Heart left ventricle (tissue), 16 donors: ENCODE data around the gene RALB. TPM values are rescaled to one million over a fixed set of nuclear protein-coding genes. Genes with fewer than 3 reads are reported as not detected.

ENCODE experiments used
- ATAC-seq, 4 donors: fragments of 200-7000 bp; cut with Tn5 transposase; one replicate each; pipeline ENCODE4 v1.9.1; 2020 to 2022; ENCODE audit warnings: moderate library complexity in 4 of 4, mild to moderate bottlenecking in 3 of 4, moderate number of reproducible peaks in 1 of 4
- DNase-seq, 5 donors: peaks; one replicate each; pipeline ENCODE4 v3.0.0-alpha.2; 2020
- H3K27ac ChIP-seq, 12 donors: fragments of 200-600 bp; sonication (generic) in 4 of 12; one replicate each; pipeline versions ENCODE4 v1.5.0 to v1.8.0; 2016 to 2022; ENCODE audit warnings: mild to moderate bottlenecking in 2 of 12
- H3K27me3 ChIP-seq, 9 donors: fragments of 200-600 bp; sonication (generic) in 2 of 9; one replicate each; pipeline versions ENCODE4 v1.5.1 to v1.8.0; 2016 to 2022; ENCODE audit warnings: mild to moderate bottlenecking in 3 of 9
- H3K36me3 ChIP-seq, 9 donors: fragments of 200-600 bp; sonication (generic) in 2 of 9; one replicate each; pipeline versions ENCODE4 v1.5.0 to v1.8.0; 2018 to 2022; ENCODE audit warnings: mild to moderate bottlenecking in 2 of 9
- H3K4me1 ChIP-seq, 12 donors: fragments of 200-600 bp; sonication (generic) in 4 of 12; one replicate each; pipeline versions ENCODE4 v1.5.0 to v1.8.0; 2016 to 2022; ENCODE audit warnings: mild to moderate bottlenecking in 3 of 12
- H3K4me3 ChIP-seq, 12 donors: fragments of 200-600 bp; sonication (generic) in 4 of 12; one replicate each; pipeline versions ENCODE4 v1.5.0 to v1.8.0; 2017 to 2022; ENCODE audit warnings: mild to moderate bottlenecking in 9 of 12, moderate library complexity in 4 of 12
- H3K9me3 ChIP-seq, 12 donors: fragments of 200-600 bp; sonication (generic) in 4 of 12; one replicate each; pipeline versions ENCODE4 v1.5.0 to v1.8.0; 2016 to 2022; ENCODE audit warnings: mild to moderate bottlenecking in 1 of 12
- CTCF ChIP-seq, 12 donors: fragments of 200-600 bp; sonication (generic) in 4 of 12; IDR thresholded peaks; one replicate each; pipeline versions ENCODE4 v1.5.0 to v1.8.0; 2018 to 2022; ENCODE audit warnings: antibody characterized with exemption in 12 of 12, mild to moderate bottlenecking in 5 of 12
- POLR2A ChIP-seq, 2 donors: fragments of 450-650 bp; IDR thresholded peaks; one replicate each; pipeline ENCODE4 v1.6.1; 2017; ENCODE audit warnings: antibody characterized with exemption in 2 of 2, mild to moderate bottlenecking in 2 of 2, moderate library complexity in 2 of 2
- WGBS, 4 donors: extraction: QIAGEN DNeasy Blood & Tissue Kit in 2 of 4; methylation state at CpG; one replicate each; pipeline versions ENCODE4 v1.1.5 to v1.1.7; 2013 to 2018; 5-methylcytosine and 5-hydroxymethylcytosine counted together
- intact Hi-C, 10 donors: fragments of 100-400 bp; cut with DNase I; formaldehyde crosslinking; loops; one replicate each; pipeline versions ENCODE4 v1.11.1 to v1.14.2; 2022
- polyA plus RNA-seq, 2 donors: library from polyadenylated mRNA; stranded (reverse); fragments of 200-250 nt; gene quantifications; one replicate each; pipeline ENCODE4 v1.2.3, GENCODE V29; 2013
- total RNA-seq, 9 donors: library from RNA; depleted of rRNA in 2 of 9; stranded (reverse); fragments of >200 nt in 2 of 9; fragmentation: NEBNext Ultra II Directional in 3 of 9; extraction: Animal tissue kit (Norgen Biotek cat#: 25700) in 3 of 9; gene quantifications; one replicate each; pipeline versions ENCODE4 v1.1.0 to v1.2.4, GENCODE V29; 2016 to 2023
- donor health status: ischemic (EF 13 %, LVEDD 7.1; RV severe dilation, severe dysfunction).
- donor health status: healthy with polysubstance abuse.
- donor health status: DM: no; HTN: yes; CAD: no.
- donor health status: DM: no; HTN: no; CAD: no.
- donor health status: ischemic (EF 25% LVEDD 6.9; RV normal size, moderate dysfunction).
- donor health status: ischemic (EF 25% LVEDD 5.7; RV mildly dilated, moderate dysfunction).
- donor health status: healthy.
- donor health status: DM: yes; HTN: yes; CAD: no.
- donor health status: ischemic (EF 35%, LVEDD 5.7; RV mildly dilated, moderate dysfunction).
- donor health status: nonischemic (EF 11% LVEDD 7.7; RV severe dilation, severe dysfunction).
- donor health status: DM: yes; HTN: yes; CAD: no.
- donor health status: PGD.
- donor health status: ischemic (EF 29% LVEDD 5.4; RV normal size, mild dysfunction).
- donor health status: nonischemic (EF 23%, LVEDD 6.1; RV moderate dilation, normal function).

The RALB gene
- total and polyA plus RNA-seq, 11 donors: 30.5 to 111 (median 45.1) TPM

- 86 to 91% (median 89%) methylated on average over 6 of the region's 6 CpGs for WGBS, 4 donors
- DNase-seq (no peak), ATAC-seq (no peak)
- intact Hi-C loops: no loop called here
- Histone ChIP-seq H3K4me1 (peaks cover 0 to 41% (median 14%) of the 10 kb centered on the region in 12 donors), H3K9me3 (no peaks in the 10 kb centered on the region), H3K27ac (no peak overlapping the region), H3K27me3 (peaks cover 0 to 4% (median 0%) of the 10 kb centered on the region in 9 donors), H3K36me3 (no peaks in the 10 kb centered on the region), H3K4me3 (no peak overlapping the region)
- TF ChIP-seq CTCF (IDR thresholded peaks at IDR 0.05) (no peak), POLR2A (IDR thresholded peaks at IDR 0.05) (no peak)
Observed at GRCh38 chr2:120235681-120236080, 17.0 kb upstream of the RALB start.

GRCh38 chr2:120236316-120236715 lies 16.3 kb upstream of the RALB start:
- no peak overlapping the region for H3K4me3 ChIP-seq
- H3K4me1 ChIP-seq: peaks cover 0 to 41% (median 15%) of the 10 kb centered on the region in 12 donors
- intact Hi-C loops: no loop called here
- no peak for DNase-seq
- no peak for ATAC-seq
- no peaks in the 10 kb centered on the region for H3K9me3 ChIP-seq
- TF ChIP-seq POLR2A (IDR thresholded peaks at IDR 0.05): no peak
- TF ChIP-seq CTCF (IDR thresholded peaks at IDR 0.05): no peak
- H3K27me3 ChIP-seq: peaks cover 0 to 4% (median 0%) of the 10 kb centered on the region in 9 donors
- H3K36me3 ChIP-seq: no peaks in the 10 kb centered on the region
- no peak overlapping the region for H3K27ac ChIP-seq
- WGBS, 4 donors: 89 to 97% (median 90%) methylated on average over 9 to 10 of the region's 10 CpGs

- H3K4me1 ChIP-seq: peaks cover 0 to 39% (median 15%) of the 10 kb centered on the region in 12 donors
- no peak for ATAC-seq
- no peak for DNase-seq
- H3K27ac ChIP-seq: no peak overlapping the region
- H3K9me3 ChIP-seq: no peaks in the 10 kb centered on the region
- peaks cover 0 to 4% (median 0%) of the 10 kb centered on the region in 9 donors for H3K27me3 ChIP-seq
- intact Hi-C loops: no loop called here
- H3K36me3 ChIP-seq: no peaks in the 10 kb centered on the region
- 66 to 93% (median 83%) methylated on average over 5 of the region's 5 CpGs for WGBS, 4 donors
- no peak overlapping the region for H3K4me3 ChIP-seq
- TF ChIP-seq CTCF (IDR thresholded peaks at IDR 0.05) (no peak), POLR2A (IDR thresholded peaks at IDR 0.05) (no peak)
Observed at GRCh38 chr2:120236791-120237190, 15.9 kb upstream of the RALB start.

GRCh38 chr2:120237491-120237902 lies 15.2 kb upstream of the RALB start:
- Histone ChIP-seq H3K27me3 (peaks cover 0 to 4% (median 0%) of the 10 kb centered on the region in 9 donors), H3K4me1 (peaks cover 0 to 35% (median 15%) of the 10 kb centered on the region in 12 donors), H3K9me3 (no peaks in the 10 kb centered on the region), H3K4me3 (no peak overlapping the region), H3K27ac (no peak overlapping the region), H3K36me3 (no peaks in the 10 kb centered on the region)
- DNase-seq: no peak
- intact Hi-C loops: no loop called here
- TF ChIP-seq CTCF (IDR thresholded peaks at IDR 0.05) (no peak), POLR2A (IDR thresholded peaks at IDR 0.05) (no peak)
- 76 to 91% (median 81%) methylated on average over 5 to 10 of the region's 10 CpGs for WGBS, 4 donors
- no peak for ATAC-seq
